Measurements from ENCODE around the gene CHRNA3. TPM values are rescaled to one million over a fixed set of nuclear protein-coding genes. Genes with fewer than 3 reads are reported as not detected.

CHRNA3 gene
- total RNA-seq, 1 donor from 2014 or later, result 1.6 TPM

GRCh38 chr15:78618064-78618463 is 2.7 kb downstream of the CHRNA3 start:
- Histone ChIP-seq H3K9me3 (ENCODE audit: low read depth) (no peaks in the 10 kb centered on the region), H3K9ac (no peak overlapping the region), H2AFZ (replicated peaks) (no peak overlapping the region), H4K20me1 (ENCODE audit: low read depth) (peaks cover 4% of the 10 kb centered on the region), H3K4me2 (no peak overlapping the region), H3K79me2 (ENCODE audit: low read depth) (no peaks in the 10 kb centered on the region), H3K4me1 (no peaks in the 10 kb centered on the region), H3F3A (ENCODE audit: low read depth) (peaks cover 16% of the 10 kb centered on the region), H3K27ac (no peak overlapping the region), H3K4me3 (no peak overlapping the region), H3K27me3 (peaks cover 46% of the 10 kb centered on the region), H3K36me3 (no peaks in the 10 kb centered on the region)
- Mint-ChIP-seq H3K9me3 (no peaks in the 10 kb centered on the region), H3K4me1 (peaks cover 10% of the 10 kb centered on the region), H3K4me3 (no peak overlapping the region), H3K27ac (no peak overlapping the region), H3K36me3 (no peaks in the 10 kb centered on the region), H3K27me3 (ENCODE audit: insufficient read depth, low read depth) (peaks cover 34% of the 10 kb centered on the region)
- DNase-seq (ENCODE audit: low spot score), result no peak
- TF ChIP-seq, protein P1, sequence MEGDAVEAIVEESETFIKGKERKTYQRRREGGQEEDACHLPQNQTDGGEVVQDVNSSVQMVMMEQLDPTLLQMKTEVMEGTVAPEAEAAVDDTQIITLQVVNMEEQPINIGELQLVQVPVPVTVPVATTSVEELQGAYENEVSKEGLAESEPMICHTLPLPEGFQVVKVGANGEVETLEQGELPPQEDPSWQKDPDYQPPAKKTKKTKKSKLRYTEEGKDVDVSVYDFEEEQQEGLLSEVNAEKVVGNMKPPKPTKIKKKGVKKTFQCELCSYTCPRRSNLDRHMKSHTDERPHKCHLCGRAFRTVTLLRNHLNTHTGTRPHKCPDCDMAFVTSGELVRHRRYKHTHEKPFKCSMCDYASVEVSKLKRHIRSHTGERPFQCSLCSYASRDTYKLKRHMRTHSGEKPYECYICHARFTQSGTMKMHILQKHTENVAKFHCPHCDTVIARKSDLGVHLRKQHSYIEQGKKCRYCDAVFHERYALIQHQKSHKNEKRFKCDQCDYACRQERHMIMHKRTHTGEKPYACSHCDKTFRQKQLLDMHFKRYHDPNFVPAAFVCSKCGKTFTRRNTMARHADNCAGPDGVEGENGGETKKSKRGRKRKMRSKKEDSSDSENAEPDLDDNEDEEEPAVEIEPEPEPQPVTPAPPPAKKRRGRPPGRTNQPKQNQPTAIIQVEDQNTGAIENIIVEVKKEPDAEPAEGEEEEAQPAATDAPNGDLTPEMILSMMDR (IDR thresholded peaks at IDR 0.05), result no peak
- no peak for TF ChIP-seq EZH2 (IDR thresholded peaks at IDR 0.05)
- no peak for TF ChIP-seq EZH2phosphoT487 (IDR thresholded peaks at IDR 0.05)

DNA sequence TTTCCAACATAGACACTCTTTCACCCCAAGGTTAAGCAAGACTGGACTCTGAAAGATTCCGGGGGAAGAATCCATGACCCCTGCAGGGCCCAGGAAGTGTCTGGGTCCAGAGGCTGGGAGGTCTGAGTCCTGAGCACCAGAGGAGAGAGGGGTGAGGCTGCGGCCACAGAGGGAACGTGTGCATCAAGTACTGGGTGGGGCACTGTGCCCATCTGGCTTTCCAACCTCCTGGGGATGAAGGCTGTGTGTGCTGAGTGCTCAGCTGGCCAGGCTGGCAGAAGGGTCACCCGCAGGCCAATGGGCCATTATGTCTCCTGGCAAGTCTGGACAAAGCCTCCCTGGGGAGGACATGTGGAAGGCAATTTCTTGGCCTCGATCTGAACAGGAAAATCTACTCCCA is 3.3 kb downstream of the CHRNA3 start:
- H3K4me2 ChIP-seq, result no peak overlapping the region
- no peak overlapping the region for H3K4me3 Mint-ChIP-seq
- H3K9me3 Mint-ChIP-seq, result no peaks in the 10 kb centered on the region

DNA sequence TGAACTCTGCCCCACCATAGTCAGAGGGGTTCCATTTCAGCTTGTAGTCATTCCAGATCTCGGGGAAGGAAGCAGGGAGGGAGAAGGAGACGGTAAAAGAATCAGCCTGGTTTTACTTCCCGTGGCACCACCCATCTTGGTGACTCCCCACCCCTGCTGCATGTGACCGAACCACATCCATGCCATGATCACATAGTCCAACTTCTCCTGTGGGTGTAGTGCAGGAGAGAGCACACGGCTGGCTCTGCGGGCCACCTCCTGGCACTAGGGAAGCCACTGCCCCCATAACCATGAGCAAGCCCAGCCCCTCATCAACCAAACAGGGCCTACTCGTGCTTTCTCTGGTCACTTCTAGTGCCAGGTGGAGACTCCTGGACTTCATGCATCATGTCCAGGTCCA is 3.7 kb downstream of the CHRNA3 start:
- H3K9me3 Mint-ChIP-seq, result no peaks in the 10 kb centered on the region
- H3K36me3 Mint-ChIP-seq, result no peaks in the 10 kb centered on the region

More for the DNA sequence above, 3.3 kb downstream of the CHRNA3 start:
- Histone ChIP-seq H3K27me3 (peaks cover 40% of the 10 kb centered on the region), H3K79me2 (ENCODE audit: low read depth) (no peaks in the 10 kb centered on the region), H4K20me1 (ENCODE audit: low read depth) (peaks cover 4% of the 10 kb centered on the region), H3F3A (ENCODE audit: low read depth) (peaks cover 16% of the 10 kb centered on the region), H3K9ac (no peak overlapping the region), H3K36me3 (no peaks in the 10 kb centered on the region), H2AFZ (replicated peaks) (no peak overlapping the region), H3K4me3 (no peak overlapping the region), H3K27ac (no peak overlapping the region), H3K9me3 (ENCODE audit: low read depth) (no peaks in the 10 kb centered on the region), H3K4me1 (no peaks in the 10 kb centered on the region)
- TF ChIP-seq, protein P1 (IDR thresholded peaks at IDR 0.05), result no peak
- TF ChIP-seq EZH2phosphoT487 (IDR thresholded peaks at IDR 0.05), result no peak
- TF ChIP-seq EZH2 (IDR thresholded peaks at IDR 0.05), result no peak
- Mint-ChIP-seq H3K4me1 (peaks cover 10% of the 10 kb centered on the region), H3K27me3 (ENCODE audit: insufficient read depth, low read depth) (peaks cover 29% of the 10 kb centered on the region), H3K36me3 (no peaks in the 10 kb centered on the region), H3K27ac (no peak overlapping the region)
- no peak for DNase-seq (ENCODE audit: low spot score)

More for the DNA sequence above, 3.7 kb downstream of the CHRNA3 start:
- Histone ChIP-seq H4K20me1 (ENCODE audit: low read depth) (peaks cover 4% of the 10 kb centered on the region), H3K27ac (no peak overlapping the region), H3K4me3 (no peak overlapping the region), H3K27me3 (peaks cover 36% of the 10 kb centered on the region), H3K36me3 (no peaks in the 10 kb centered on the region), H2AFZ (replicated peaks) (no peak overlapping the region), H3K9me3 (ENCODE audit: low read depth) (no peaks in the 10 kb centered on the region), H3K4me2 (no peak overlapping the region), H3K9ac (no peak overlapping the region), H3K79me2 (ENCODE audit: low read depth) (no peaks in the 10 kb centered on the region), H3F3A (ENCODE audit: low read depth) (peaks cover 16% of the 10 kb centered on the region), H3K4me1 (no peaks in the 10 kb centered on the region)
- H3K27ac Mint-ChIP-seq, result no peak overlapping the region
- TF ChIP-seq, protein P1 (IDR thresholded peaks at IDR 0.05), result no peak
- TF ChIP-seq EZH2 (IDR thresholded peaks at IDR 0.05) (no peak), EZH2phosphoT487 (IDR thresholded peaks at IDR 0.05) (no peak)
- peaks cover 10% of the 10 kb centered on the region for H3K4me1 Mint-ChIP-seq
- H3K27me3 Mint-ChIP-seq (ENCODE audit: insufficient read depth, low read depth), result peaks cover 27% of the 10 kb centered on the region
- no peak overlapping the region for H3K4me3 Mint-ChIP-seq
- DNase-seq (ENCODE audit: low spot score), result no peak

Data from neural progenitor cell (in vitro differentiated cells).